Hematopoietic multipotent progenitor cell (in vitro differentiated cells): Measurements from ENCODE around the gene SECISBP2. TPM values are rescaled to one million over a fixed set of nuclear protein-coding genes. Genes with fewer than 3 reads are reported as not detected.

ENCODE experiments used
- DNase-seq, 3 donors: peaks; one replicate each; pipeline ENCODE4 v3.0.0-alpha.2; 2011 to 2015; ENCODE audit warnings: low read depth in 2 of 3, low spot score in 2 of 3
- total RNA-seq: library from RNA; depleted of rRNA; stranded (reverse); fragments of >200 nt; gene quantifications from one replicate; pipeline ENCODE4 v1.2.3, GENCODE V29; 2012

SECISBP2 gene
- total RNA-seq, 1 donor = 33.9 TPM

DNA sequence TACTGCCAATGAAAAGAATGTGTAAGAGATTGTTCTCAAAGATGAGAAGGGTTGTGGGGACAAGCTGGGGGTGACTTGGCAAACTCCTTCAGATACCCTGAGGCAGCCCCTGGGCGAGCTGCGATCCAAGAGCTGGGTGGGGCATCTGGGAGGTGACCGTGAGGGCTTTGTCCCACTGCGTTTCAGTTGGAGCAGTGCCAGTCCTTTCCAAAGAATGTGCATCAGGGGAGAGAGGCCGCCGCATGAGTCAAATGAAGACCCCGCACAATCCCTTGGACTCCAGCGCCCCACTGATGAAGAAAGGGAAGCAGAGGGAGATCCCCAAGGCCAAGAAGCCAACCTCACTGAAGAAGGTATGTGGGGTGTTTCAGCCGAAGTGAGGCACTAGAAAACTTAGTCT is 28.4 kb downstream of the SECISBP2 start:
- no peak for DNase-seq

DNA sequence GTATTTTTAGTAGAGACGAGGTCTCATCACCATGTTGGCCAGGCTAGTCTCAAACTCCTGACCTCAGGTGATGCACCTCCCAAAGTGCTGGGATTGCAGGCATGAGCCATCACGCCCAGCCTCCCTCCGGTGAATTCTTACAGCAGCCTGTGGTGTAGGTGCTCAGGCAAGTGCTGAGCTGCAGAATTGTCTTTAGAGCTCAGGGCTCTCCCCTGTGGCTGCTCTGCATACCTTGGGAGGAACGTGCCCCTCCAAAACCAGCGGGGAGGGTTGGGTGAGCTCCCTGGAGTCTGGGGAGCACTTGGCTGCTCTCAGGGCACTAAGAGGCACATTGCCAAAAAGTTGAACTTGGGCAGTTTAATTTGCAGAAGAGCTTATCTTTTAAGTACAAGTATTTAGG is 29.4 kb downstream of the SECISBP2 start:
- no peak for DNase-seq

DNA sequence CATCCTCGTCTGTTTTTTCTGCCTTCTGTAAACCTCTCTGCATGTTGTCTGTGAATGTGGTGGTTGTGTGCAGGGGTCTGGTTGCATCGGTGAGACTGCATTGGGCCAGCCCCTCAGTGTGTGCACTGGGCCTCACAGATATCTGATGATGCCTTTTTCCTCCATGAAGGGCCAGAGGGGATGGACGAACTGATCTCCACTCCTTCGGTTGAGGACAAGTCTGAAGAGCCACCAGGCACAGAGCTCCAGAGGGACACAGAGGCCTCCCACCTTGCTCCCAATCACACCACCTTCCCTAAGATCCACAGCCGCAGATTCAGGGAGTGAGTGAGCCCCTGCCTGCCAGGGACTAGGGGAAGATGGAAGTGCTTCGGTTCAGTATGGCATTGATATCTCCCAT is 31.3 kb downstream of the SECISBP2 start:
- DNase-seq = no peak

DNA sequence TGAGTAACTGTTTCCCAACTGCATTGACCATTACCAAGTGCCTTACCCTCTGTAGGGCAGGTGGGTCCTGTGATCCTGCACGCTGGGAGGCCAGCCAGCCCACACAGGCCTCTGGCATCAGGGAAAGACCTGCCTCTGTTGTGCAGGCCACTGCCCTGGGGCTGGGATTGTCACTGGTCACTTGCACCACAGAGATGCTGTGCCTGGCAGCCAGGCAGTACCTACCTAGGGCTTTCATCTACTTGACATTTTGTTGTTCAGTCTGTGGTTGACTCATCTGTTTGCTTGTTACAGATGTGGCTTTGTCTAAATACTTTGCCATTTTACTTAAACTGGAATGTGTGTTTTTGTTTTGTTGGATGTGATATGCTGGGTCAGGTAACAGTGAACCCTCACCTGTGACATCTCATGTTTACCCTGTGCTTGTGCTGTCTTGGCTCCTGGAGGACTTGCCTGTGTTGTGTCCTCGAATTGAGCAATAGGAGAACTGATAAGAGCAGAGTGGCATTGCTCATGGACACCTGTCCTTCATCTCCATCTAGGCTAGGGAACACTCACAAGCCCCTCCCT is 32.8 kb downstream of the SECISBP2 start:
- no peak for DNase-seq

DNA sequence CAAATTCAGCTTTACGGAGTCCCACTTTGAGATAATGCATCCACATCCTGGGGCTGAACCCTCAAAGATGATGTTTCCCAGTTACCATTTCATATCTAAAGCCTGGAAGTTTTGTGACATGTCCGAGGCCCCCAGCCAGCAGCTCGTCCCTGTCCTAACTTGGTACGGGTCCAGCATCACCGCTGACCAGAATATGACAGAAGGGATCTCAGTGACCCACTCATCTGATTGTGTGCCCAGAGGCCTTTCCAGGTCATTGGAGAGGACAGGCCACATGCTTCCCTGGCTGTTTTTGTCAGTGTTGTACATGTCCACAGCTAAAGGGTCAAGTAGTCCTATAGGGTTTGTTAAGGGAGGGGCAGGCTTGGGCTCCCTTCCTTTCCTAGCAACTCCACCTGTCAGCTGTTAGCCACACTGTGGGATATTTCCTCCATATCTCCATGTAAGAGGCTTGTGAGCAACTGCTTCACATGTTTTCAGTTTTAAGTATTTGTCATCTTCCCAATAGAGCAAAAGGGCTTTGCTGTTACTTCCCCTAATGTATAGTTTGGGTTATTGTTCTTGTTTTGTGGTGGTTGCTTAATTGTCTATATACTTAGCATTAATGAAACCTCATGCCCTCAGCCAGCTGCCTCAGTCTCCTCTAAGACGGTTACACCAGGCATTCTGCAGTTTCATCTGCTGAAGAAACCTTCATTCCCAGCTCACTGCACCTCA is 33.4 kb downstream of the SECISBP2 start:
- DNase-seq = no peak

DNA sequence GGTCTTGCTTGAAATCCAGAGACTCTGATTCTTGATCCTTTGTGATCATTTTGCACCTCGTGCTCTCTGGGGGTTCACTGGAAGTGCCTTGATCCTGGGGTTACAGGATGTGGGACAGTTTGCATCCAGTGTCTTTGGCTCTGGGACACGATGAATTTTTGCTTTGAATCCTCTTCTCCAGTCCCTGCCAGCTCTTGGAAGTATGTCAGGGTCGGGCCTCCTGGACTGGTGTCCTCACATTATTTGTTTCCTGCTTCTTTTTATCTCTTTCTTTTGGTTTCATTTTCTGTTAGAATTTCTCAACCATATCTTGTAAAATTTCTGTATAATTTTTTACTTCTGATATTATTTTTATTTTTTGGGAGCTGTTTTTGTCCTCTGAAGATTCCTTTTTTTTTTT is 34.2 kb downstream of the SECISBP2 start:
- no peak for DNase-seq

DNA sequence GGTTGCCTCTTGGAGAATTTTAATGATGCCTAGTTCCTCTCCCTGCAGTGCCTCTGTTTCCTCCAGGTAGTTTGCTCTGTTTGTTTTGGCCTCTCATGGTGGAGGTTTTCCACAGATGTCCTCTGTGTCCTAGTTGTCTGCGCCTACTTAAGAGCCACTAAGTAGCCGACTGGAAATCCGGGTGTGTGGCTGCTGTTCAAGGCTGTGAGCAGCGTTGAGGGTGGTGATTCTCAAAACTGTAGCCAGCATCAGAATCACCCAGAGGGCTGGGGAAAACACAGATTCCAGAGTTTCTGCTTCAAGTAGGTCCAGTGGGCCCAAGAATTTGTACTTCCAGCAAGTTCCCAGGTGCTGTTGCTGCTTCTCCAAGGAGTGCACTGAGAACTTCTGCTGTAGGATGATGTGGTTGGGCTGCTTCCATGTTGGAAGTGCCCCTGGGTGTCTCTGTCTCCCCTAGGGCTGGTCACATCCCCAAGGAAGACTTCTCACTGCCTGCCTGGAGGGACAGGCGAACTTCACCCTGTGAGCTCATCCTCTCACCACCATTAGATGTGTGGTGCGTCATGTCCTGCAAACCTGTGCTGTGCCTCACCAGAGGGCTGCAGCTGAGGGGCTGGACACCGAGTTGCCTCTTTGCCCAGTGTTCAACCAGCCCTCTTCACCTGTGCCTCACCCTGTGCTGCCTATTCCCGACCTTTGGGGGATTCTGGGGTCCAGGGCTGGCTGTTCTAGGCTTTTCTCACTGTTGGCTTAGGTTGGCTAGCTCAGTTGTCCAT is 34.8 kb downstream of the SECISBP2 start:
- no peak for DNase-seq

DNA sequence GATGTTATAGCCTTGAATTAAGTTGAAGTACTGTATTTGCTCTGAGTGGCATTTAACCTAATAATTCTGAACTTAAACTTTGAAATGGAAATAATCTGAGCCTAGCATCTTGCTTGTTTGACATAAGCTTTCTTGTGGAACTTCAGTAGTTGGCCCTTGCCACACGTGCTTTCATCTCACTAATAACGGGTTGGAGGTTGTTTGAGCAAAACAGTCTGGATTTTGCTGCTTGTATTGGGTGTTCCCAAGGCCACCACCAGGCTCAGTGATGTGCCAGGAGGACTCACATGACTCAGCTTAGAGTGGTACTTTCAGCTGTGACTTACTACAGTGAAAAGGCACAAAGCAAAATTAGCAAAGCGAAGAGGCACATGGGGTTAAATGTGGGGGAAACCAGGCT is 35.7 kb downstream of the SECISBP2 start:
- no peak for DNase-seq

DNA sequence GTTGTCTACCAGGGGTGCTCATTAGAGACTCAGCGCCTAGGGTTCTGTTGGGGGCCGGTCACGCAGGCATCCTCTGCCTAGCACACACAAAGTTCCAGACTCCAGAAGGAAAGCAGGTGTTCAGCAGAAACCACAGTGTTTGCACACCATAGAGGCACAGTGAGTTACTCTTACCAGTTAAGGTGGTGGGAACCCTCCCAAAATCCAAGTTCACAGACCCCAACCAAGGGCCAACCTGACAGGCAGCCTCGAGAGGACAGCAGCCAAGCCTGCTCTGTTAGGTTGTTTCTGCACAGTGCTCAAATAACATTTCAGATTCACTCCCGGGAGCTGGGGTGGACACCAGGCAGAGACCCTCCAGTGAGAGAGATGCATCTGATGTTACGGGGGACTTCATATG is 36.2 kb downstream of the SECISBP2 start:
- DNase-seq = no peak

DNA sequence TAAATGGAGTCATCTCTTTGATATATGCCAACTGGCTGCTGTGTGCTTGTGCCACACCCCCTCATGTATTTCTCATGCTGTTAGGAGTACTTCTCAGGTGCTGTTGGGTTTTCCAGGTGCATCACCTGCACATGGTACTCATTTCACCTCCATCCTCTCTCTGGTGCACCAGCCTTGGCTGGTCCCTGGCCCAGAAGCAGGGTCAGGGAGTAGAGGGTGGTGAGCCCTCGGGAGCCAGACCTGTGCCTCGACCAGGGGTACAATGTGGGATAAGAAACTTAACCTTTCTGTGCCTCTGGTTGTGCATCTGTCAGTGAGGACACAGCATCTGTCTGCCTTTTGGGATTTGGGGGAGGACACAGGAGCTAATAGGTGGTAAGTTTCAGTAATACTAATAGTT is 38.5 kb downstream of the SECISBP2 start:
- no peak for DNase-seq

DNA sequence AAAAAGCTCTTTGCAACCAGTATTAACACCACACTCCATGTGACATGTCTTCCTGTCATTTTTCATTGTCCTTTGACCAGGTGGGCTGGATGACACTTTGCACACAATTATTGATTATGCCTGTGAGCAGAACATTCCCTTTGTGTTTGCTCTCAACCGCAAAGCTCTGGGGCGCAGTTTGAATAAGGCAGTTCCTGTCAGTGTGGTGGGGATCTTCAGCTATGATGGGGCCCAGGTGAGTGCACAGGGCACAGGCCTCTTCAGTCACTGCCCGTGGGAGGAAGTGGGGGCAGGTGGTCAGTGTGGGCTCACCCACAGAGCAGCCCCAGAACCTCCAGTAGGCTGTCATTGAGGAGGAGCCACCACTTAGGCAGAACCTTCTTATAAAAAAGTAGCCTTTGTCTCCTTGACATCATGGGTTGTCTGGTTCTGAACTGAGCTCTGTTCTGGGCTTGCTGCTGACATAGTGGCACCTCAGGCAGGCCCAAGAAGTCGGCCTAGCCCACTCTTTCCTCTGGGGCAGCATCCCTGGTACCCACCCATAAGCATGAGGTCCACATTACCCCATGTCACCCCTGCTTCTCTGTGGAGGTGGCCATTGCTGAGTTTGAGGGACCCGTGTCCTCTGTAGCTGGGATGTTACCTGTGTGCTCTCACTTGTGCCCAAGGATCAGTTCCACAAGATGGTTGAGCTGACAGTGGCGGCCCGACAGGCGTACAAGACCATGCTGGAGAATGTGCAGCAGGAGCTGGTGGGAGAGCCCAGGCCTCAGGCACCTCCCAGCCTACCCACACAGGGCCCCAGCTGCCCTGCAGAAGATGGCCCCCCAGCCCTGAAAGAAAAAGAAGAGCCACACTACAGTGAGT is 39.3 kb downstream of the SECISBP2 start:
- DNase-seq = no peak

DNA sequence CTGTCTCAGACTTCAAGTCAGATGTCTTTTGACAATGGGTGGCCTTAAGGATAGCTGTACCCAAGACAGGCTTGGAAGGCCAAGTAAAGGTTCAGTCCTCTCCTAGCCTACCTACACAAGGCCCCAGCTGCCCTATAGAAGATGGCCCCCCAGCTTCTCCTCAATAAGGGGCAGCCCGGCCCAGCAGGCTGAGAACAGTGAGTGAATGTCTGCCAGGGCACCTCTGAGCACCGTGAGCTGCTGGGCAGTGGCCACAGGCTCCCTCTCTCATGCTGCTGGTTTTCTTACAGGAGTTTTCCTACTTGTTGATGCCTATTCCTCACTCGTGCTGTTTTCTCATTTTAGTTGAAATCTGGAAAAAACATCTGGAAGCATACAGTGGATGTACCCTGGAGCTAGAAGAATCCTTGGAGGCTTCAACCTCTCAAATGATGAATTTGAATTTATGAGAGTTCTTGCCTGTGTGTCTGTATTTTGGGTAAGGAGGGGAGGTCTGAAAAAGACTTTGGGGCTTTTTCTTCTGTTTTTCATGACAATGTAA is 40.1 kb downstream of the SECISBP2 start:
- DNase-seq = no peak

DNA sequence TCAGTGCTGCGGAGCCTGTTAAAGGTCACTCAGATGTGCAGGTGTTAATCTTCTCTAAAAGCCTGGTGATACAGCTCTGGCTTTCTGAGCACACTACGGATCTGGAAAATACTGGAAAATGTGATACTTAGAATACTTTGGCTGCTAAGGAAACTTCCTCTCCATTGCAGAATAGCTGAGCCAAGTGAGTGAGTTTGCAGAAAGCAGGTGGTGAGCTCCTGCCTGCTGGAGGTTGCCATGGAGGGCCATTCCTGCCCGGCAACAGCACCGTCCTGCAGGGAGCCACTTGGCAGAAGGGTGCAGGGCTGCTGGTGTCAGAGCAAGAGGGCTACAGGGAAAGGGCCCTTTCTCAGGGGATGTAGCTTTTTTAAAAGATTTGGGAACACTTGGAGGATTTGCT is 40.7 kb downstream of the SECISBP2 start:
- DNase-seq = peak in 2 of 3 donors; percentile 49 to 77

DNA sequence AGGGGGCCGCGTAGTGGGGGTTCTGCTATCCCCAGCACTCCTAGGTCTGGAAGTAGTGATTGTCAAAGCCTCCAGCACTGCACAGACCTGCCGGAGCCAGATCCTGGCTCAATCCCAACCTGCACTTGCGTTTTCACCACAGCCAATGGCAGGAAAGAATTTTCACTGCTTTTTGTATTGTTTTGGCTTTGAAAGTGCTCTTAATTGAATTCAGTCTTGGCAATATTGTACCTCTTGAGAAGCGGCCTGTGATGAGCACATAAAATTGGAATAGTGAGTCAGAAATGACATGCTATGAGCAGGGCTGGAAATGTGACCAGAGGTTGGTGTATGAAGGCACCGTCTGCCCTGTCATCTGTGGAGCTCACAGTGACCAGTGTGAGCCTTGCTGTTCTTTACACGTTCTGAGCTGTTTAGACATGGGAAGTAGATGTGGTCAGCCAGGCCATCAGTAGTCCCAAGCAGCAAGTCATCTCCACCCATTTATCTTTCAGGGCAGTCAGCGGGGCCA is 41.5 kb downstream of the SECISBP2 start:
- DNase-seq = no peak

DNA sequence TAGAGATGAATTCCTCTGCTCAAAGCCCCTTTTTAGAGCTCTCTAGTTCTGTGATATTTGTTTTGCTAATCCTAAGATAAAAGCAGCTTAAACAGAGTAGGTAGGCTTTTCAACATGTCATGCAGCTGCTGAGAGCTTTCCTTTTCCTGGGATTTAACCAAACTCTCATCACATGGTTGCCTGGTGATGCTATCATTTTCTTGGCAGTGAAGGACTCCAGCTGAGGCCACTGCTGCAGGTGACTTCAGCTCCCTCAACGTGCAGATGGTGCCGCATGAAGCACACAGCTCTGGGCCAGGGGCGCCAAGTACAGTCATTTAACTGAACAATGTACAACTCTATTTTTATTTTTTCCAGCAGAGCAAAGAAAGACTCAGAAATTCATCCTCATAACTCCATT is 42.2 kb downstream of the SECISBP2 start:
- no peak for DNase-seq

DNA sequence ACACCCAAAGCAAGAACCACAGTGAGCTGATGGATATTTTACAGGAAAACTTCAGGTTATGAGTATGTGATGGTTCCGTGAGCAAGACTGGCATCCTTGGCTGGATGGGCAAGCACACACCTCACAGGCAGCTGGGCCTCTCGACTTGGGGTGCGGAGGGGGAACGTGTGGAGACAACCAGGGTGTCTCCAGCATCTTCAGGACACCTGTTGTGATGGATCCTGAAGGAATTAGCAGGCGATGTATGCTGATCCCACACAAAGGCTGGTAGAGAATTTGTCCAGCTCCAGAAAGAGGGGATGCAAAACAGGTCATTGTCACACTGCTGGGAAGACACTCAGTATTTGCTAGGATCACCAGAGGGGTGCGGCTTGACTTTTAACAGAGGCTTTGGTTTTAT is 42.7 kb downstream of the SECISBP2 start:
- DNase-seq = no peak

DNA sequence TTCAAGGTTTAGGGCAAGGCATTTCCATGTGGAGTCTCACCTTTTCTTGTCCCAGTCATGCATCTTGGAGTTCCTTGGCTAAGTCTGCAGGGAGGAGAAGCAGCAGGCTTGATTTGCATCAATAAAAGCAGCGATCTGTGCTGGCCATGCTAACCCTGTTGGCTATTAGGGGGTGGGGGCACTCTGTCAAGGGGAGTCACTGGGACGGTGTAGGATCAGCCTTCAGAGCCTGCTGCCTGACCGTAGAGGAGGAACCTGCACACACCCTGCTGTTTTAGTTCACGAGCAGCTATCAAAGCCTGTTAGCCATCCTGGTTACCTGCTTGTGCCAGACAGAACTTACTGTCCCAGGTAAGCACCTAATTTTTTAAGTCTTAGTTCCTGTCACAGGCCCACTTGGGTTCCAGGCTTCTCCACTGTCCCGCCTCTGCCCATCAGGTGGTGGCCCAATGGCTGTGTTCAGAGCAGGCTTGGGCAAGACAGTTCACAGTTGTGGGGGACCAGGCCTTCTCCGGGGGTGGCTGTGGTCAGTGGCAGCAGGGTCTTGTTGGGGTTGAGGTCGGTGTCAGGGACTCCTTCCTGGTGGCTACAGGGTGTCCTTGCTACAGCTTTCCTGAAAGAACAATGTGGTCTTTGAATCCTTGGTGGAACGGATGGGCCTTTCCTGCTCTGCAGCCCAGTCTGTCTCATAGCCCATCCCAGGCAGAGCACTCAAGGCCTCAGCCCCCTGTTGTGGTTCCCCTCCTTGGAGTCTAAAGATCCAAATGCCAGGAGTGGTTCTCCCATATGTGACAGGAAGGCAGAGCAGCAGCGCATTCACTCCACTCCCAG is 43.7 kb downstream of the SECISBP2 start:
- DNase-seq = no peak

DNA sequence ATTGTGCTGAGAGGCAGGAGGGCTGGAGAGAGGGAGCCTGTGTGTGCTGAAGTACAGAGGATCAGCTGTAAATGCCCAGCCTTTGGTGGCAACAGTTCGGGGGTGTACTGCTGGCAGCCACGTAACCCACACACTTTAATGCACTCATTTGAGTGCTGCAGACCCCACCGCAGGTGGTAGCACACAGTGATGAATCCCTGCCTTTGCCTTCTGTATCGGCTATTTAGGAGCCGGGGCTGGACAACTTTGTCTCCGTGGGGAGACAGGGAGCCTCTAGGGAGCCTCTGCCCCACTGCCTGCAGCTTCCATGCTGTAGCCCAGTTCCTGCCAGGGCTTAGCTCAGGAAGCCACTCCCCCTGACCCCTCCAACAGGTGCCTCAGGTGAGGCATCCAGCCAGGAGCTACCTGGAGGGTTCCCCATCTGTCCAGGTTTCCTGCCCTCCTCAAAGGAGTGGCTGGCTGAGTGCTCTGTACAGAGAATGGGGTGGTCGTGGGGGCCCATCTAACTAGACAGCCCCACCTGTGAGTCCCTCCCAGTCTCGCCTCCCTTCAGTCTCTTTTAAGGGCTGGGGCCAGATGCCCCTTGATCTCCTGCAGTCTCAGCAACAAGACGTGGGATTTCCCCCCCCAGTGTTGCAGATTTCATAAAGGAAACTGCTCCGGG is 44.5 kb downstream of the SECISBP2 start:
- DNase-seq = no peak

DNA sequence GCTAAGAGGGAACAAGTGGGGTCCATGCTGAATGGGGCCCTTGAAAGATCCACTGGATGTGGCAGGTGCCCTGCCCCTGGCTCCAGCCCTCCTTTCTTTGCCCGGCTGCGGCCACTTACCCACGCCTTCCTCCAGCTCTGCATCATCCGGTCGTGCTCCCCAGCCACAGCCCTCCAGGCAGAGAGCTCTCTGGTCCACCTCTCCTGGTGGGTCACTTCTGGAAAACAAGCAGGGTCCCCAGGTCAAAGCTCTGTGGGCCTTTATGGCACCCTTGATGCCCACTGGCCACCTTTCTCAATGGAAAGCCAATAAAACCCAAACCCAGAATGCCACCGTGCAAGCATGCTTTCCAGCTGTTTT is 45.0 kb downstream of the SECISBP2 start:
- no peak for DNase-seq
